ENCODE results near the gene TMEM273.

DNA sequence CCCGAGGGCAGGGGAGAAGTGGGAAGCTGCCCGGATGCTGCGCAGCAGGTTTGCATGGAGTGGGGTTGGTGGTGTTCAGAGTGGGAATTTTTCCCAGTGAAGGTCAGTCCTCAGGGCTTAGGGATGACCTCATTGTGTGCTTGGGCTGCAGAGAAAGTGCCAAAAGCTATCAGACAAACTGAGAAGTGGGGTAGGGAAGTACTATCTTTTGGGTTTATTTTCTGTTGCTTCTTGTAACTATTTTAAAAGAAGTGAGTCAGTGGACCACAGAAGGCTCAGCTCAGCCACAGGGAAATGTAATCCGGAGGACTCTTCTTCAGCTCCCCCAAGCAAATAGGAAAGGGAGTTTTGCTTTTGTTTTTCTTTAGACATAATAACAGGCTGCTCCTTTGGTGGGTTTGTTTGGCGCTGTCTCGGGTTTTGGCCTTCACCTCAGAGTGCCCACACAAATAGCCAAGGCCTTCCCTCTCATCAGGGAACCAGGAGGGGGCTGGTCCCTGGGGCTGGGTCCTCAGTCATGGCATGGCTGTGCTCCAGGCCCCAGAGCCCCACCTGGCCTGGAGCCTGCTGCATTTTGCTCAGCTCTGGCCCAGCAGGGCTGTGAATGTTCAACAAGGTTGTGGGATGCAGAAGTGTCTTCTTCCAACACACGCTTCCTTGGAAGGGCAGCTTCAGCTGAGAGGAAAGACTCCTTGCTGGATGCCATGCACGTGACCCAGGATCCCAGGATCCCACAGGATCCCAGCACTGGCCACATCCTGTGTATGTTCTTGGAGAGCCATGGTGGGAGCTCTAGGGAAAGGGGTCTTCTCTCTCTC lies 49.0 kb downstream of the TMEM273 start:
- no peak for TF ChIP-seq MAX (IDR thresholded peaks at IDR 0.05)
- TF ChIP-seq CREB1 (IDR thresholded peaks at IDR 0.05; ENCODE audit: low read depth), result no peak
- TF ChIP-seq EP300 (IDR thresholded peaks at IDR 0.05; ENCODE audit: borderline replicate concordance), result no peak
- no peak for TF ChIP-seq USF1 (IDR thresholded peaks at IDR 0.05)
- no peak for TF ChIP-seq TCF12 (IDR thresholded peaks at IDR 0.05; ENCODE audit: low read depth)
- TF ChIP-seq YY1 (IDR thresholded peaks at IDR 0.05; ENCODE audit: low read depth), result no peak
- no peak for TF ChIP-seq RAD21 (IDR thresholded peaks at IDR 0.05; ENCODE audit: low read depth)
- TF ChIP-seq CEBPB (IDR thresholded peaks at IDR 0.05), result no peak
- no peak for TF ChIP-seq ZBTB7A (IDR thresholded peaks at IDR 0.05; ENCODE audit: low read depth)
- TF ChIP-seq, protein P1, sequence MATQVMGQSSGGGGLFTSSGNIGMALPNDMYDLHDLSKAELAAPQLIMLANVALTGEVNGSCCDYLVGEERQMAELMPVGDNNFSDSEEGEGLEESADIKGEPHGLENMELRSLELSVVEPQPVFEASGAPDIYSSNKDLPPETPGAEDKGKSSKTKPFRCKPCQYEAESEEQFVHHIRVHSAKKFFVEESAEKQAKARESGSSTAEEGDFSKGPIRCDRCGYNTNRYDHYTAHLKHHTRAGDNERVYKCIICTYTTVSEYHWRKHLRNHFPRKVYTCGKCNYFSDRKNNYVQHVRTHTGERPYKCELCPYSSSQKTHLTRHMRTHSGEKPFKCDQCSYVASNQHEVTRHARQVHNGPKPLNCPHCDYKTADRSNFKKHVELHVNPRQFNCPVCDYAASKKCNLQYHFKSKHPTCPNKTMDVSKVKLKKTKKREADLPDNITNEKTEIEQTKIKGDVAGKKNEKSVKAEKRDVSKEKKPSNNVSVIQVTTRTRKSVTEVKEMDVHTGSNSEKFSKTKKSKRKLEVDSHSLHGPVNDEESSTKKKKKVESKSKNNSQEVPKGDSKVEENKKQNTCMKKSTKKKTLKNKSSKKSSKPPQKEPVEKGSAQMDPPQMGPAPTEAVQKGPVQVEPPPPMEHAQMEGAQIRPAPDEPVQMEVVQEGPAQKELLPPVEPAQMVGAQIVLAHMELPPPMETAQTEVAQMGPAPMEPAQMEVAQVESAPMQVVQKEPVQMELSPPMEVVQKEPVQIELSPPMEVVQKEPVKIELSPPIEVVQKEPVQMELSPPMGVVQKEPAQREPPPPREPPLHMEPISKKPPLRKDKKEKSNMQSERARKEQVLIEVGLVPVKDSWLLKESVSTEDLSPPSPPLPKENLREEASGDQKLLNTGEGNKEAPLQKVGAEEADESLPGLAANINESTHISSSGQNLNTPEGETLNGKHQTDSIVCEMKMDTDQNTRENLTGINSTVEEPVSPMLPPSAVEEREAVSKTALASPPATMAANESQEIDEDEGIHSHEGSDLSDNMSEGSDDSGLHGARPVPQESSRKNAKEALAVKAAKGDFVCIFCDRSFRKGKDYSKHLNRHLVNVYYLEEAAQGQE (IDR thresholded peaks at IDR 0.05; ENCODE audit: low read depth), result no peak
